ENCODE data around the gene IRS1.
"Not testable (repeated sequence)": the region's sequence is repeated elsewhere in the genome, so short reads cannot be mapped to it uniquely, and the experiment has no call there.

IRS1 gene, protein sequence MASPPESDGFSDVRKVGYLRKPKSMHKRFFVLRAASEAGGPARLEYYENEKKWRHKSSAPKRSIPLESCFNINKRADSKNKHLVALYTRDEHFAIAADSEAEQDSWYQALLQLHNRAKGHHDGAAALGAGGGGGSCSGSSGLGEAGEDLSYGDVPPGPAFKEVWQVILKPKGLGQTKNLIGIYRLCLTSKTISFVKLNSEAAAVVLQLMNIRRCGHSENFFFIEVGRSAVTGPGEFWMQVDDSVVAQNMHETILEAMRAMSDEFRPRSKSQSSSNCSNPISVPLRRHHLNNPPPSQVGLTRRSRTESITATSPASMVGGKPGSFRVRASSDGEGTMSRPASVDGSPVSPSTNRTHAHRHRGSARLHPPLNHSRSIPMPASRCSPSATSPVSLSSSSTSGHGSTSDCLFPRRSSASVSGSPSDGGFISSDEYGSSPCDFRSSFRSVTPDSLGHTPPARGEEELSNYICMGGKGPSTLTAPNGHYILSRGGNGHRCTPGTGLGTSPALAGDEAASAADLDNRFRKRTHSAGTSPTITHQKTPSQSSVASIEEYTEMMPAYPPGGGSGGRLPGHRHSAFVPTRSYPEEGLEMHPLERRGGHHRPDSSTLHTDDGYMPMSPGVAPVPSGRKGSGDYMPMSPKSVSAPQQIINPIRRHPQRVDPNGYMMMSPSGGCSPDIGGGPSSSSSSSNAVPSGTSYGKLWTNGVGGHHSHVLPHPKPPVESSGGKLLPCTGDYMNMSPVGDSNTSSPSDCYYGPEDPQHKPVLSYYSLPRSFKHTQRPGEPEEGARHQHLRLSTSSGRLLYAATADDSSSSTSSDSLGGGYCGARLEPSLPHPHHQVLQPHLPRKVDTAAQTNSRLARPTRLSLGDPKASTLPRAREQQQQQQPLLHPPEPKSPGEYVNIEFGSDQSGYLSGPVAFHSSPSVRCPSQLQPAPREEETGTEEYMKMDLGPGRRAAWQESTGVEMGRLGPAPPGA (N-terminal part only)

DNA sequence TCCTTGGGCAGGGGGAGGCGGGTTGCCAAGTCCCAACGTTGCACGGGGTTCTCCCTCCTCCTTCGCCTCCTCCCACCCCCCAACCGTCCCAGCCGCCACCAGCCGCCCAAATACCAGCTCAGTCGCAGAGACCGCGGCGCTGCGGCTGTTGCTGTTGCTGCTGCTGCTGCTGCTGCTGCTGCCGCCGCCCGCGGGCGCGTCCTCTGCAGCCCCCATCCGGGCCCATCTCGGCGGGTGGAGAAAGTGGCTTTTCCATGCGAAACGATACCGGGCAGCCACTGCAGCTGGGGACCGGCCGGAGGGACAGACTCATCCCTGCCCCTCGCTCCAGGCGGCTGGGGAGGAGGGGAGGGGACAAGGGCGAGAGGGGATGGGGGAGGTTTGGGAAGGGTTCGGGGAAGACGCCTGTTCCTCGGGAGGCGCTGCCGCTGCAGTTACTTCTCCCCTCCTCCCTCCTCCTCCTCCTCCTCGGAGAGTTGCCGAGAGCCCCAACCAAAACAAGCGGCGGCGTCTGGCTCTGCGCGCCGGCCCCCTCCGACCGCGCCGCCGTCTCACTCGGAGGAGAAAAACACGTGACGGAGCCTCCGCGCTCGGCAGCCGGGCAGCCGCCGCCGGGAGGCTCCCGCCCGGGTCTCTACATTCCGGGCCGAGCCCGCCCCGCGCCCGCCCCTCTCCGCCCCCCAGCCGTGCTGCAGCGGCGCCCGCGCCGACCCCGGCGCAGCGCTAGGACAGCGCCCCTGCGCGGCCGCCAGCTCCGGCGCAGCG is at the start of gene IRS1:
Gene IRS1 (minus strand): TSS at position 610 of the 765 bp plus-strand sequence. CDS start 1,082 bp downstream, outside the sequence.
- DNase-seq: peak; percentile 46

DNA sequence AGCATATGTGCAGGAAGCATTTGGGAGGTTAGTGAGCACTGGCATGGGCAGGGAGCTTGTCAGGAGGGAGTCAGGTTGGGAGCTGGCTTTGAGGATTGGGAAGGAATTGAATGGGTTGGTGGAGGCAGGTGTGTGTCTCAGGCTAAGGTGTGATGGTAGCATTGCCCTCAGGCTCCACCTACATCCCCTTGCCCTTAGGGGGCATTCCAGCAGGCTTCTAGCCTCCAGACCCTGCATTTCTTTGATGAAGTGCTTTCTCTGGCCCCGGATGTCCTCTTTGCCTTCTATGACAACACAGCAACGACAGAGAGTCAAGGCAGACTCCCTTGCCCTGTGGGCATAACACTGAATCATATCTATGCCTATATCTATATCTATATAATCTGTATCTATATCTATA is 49.7 kb upstream of the IRS1 start:
- DNase-seq: no peak

DNA sequence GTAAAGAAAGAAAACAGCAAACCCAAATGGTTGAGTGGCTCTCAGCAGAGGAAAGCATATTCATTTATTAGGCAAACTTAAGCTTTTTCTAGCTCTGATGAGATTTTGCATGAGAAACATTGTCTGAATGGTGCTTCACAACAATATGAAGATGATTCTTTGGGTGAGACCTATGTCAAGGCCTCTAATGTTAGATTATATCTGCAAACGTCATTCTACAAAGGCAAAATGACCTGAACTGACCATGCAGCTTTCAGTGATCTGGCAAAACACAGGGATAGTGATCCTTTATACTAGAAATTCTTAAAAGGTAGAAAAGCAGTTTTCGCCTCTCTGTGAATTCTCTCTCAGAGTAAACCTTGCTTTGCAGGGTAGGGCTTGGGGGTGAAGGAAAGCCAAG is 47.9 kb upstream of the IRS1 start:
- DNase-seq: no peak

DNA sequence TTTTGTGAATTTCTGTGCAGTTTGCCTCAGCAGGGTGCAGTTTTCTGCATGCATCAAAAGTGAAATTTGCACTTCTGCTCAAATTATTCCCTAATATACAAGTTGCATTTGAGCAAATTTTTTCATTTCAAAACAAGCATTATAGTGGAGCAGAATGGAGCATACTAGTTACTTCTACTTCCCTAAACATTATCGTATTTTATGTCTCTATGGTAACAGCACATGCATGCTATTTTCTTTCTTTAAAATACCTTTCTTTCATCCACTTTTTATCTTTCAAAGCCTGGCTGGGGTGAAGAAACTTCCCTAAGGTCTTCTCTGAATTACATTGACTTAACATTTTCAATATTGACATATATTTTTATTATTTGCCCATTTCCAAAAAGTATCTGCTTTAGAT is 47.5 kb upstream of the IRS1 start:
- DNase-seq: no peak

DNA sequence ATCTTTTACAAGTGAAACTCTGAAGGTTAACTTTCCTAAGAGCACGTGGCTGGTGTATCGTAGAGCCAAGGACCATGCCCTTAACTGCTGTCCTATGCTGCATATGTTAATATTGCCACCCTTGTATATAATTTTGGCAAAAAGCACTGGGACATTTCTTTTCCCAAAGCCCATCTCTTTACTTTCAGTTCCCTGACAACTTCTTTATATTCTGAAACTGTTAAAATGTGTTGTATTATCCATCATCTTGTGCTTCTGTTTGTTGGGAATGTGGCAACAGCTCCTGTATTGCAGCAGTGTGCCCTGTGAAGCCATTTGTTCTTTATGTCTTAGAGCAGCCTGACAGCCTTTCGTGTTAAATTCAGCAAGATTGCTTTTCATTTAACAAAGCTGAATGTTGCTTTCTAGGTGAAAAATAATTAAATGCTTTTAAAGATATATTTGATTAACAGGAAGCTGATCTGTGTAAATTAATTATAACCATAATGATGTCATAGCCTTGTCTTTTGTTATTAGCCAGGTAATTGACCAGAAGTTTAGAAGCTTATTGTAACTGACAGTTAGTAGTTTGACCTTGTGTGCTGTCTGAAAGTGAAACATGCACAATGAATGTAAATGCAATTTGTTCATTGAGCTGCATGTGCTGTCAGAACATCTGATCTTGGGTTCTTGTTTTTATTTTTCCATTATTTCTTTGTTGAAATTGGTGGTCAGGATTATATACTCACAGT is 45.9 kb upstream of the IRS1 start:
- no peak for DNase-seq

DNA sequence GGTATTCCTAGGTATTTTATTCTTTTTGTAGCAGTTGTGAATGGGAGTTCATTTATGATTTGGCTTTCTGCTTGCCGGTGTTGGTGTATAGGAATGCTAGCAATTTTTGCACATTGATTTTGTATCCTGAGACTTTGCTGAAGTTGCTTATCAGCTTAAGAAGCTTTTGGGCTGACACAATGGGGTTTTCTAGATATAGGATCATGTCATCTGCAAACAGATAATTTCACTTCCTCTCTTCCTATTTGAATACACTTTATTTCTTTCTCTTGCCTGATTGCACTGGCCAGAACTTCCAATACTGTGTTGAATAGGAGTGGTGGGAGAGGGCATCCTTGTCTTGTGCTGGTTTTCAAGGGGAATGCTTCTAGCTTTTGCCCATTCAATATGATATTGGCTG is 43.4 kb upstream of the IRS1 start:
- not testable (repeated sequence) for DNase-seq

DNA sequence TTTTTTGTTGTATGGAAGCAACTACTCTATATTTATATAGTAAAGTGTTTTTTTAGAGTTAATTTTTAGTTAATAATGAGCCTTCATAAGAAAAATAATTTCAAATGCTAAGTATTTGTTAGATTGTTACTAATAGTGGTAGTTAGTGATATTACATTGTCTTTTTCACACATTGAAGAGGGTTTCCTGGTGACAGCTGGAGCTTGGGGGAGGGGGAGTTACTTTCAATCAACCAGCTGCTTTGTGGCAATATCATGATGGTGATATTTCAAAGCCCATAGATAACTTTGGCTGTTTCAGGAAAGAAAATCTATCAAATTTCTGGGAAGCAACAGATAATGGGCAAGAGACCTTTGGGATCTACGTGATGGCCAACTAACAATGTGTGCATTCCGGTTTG is 40.3 kb upstream of the IRS1 start:
- DNase-seq: peak; percentile 80

DNA sequence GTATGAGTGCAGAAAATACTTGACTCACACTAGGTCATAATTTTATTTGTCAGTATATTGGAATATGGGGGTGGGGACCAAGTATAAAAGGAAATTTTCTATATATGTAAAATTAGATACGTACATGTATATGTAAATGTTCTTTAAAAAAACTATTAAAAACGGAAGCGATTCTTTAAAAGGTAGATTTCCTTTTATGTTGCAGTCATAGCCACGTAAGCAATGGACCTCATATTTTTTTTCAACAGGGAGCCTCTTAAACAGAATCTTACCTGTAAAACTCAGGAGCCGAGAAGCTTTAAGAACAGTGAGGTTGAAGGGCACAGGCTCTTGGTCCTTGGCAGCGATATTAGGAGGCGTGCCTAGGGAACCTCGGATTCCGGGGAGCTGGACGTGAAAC is 39.5 kb upstream of the IRS1 start:
- DNase-seq: no peak

DNA sequence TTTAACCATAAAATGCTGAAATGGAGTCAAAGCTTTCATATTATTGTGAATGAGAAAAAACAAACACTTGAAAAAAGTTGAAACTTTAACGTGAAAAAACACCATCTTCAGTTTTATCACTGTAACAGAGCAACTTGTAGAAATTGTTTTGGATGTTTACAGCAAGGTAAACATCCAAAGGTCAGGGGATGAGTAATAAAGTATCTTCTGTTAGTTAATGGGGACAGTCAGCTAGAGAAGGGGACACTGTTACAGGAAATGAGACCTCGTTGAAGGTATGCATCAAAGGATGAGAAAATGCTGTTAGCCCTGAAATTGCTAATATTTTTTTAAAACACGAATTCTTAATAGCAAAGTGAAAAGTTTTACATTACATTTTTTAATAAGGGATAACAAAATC is 39.1 kb upstream of the IRS1 start:
- no peak for DNase-seq

DNA sequence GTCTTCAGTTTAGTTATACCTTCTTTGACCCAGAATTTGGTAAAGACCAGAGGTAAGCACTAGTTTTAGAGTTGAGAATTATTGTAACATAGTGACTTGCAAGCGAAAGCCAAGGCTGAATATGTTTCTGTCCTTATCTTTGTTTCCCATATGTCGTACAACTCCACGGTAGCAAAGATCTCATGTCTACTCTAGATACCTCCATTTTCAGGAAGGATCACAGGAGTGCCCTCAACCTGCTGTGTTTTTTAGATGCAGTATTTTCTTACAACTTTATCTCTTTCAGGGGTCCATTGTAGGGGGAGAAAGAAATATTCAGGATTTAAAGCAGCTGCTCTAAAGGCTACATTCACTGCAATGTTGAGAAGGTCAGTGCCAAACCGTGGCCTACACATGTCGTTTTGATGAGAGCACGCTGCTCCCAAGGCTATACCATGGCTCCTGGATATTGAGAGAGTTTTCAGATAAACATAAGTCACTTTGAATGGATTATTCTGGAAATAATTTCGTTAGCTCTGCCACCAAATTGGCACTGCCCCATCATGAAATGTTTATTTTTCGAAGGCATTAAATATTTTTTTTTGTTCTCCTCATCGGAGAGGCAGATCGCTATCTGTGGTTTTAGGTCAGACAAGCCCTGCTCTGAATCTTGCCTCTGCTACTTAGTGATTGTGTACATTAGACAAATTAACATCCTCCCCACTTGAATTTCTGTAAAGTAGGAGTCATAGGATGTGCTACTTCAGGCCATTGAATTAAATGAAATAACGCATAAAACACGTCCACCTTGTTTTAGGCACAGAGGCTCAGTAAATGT is 38.4 kb upstream of the IRS1 start:
- no peak for DNase-seq

DNA sequence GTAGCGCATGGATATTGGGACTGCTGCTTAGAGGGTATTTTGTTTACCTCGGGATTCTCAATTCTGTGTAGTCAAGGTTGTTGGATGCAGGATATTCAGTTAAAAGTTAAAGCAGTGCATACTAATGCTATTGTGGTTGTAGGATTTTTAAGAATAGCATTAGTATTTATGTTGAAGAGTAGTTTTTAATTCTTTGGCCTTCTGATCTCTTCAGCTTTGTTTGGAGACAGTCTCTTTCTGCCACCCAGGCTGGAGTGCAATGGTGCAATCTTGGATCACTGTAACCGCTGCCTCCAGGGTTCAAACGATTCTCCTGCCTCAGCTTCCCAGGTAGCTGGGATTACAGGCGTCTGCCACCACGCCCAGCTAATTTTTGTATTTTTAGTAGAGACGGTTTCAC is 37.7 kb upstream of the IRS1 start:
- DNase-seq: no peak

DNA sequence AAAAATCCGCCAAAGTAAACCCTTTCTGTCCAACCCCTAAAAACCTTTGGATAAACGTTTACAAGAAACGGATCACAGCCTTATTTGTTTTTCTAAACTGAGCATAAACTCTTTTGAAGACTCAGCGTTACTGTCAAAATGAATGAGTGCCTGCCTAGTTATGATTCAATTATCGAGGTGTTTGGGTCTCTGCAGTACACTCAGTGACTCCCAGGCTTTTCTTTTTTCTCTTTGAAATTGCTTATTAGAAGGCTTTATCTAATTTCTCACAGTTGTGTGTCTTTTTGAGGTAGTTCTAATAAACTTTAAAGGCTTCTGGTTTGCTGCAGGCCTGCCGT is 36.9 kb upstream of the IRS1 start:
- DNase-seq: no peak

DNA sequence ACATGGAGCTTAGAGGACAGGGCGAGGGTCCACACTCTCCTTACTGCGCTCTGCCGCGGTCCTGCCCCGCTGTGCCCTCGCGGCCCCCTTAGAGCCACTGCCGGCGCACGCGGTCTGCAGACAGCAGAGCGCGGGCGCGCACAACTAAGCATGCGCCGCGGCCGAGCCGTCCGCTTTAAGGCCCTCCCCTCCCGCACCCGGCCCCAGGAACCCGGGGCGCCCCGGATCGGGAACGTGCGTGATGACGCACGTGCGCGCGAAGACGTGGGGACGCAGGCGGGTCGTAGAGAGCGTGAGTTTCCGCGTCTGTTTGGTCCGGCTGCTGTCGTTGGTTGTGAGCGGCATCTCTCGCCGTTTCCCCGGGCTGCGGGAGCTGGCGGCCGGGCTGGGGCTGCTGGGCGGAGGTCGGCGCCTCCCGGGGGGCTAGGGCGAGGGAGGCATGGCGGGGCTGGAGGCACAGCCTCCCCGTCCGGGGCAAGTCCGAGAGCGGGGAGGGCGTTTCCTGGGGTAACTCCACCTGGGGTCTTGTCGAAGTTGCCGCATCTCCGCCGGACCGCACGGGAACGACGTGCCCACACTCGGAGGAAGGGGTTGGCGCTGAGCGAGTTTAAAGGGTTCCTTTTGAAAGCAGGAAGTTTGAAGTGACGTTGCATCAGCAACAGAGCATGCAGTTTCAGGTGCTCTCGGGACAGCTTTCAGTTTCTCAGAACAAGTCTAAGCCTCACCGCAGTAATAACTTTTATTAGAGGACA is 36.4 kb upstream of the IRS1 start, which contains the start of gene RHBDD1:
Gene RHBDD1 (plus strand): TSS at position 259 of the 752 bp plus-strand sequence. CDS start 28,640 bp downstream, outside the sequence.
- DNase-seq: peak; percentile 15

DNA sequence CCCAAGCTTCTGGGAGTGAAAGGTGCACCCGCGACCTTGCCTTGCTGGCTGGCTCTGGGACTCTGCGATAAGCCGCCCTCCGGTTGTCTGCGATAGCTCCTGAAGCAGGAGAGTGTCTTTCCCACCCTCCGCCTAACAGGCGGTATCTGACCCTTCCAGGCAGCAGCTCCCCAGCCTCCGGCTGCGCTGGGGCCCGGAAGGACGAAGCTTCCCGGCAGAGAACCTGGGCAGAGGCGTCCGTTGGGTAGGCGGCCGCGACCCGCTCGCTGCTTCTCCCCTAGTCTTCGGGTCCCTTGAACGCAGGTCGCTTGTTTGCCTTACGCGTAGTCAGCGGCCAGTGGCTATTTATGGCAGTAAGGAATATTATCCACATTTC is 35.8 kb upstream of the IRS1 start:
- DNase-seq: no peak

DNA sequence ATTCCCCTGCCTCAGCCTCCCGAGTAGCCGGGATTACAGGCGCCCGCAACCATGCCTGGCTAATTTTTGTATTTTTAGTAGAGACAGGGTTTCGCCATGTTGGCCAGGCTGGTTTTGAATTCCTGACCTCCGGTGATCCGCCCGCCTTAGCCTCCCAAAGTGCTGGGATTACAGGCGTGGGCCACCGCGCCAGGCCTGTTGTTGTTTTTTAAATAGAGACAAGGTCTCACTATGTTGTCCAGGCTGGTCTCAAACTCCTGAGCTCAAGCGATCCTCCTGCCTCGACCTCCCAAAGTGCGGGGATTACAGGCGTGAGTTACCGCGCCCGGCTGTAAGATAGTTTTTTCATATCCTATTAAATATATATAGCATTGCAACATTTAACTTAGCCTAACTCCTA is 35.3 kb upstream of the IRS1 start:
- DNase-seq: not testable (repeated sequence)

DNA sequence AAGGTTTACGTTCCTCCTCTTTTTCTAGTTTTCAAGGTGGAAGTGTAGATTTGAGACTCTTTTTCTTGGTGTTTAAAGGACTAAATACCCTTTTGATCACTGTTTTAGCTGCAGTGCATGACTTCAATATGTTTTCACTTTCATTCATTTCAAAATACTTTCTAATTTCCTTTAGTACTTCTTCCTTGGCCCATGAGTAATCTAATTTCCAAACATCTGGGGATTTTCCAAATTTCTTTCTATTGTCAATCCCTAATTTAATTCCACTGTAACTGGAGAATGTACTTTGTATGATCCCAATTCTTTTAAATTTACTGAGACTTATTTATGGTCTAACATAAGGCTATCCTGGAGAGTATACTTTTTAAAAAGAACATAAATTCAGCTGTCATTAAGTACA is 32.4 kb upstream of the IRS1 start:
- no peak for DNase-seq

DNA sequence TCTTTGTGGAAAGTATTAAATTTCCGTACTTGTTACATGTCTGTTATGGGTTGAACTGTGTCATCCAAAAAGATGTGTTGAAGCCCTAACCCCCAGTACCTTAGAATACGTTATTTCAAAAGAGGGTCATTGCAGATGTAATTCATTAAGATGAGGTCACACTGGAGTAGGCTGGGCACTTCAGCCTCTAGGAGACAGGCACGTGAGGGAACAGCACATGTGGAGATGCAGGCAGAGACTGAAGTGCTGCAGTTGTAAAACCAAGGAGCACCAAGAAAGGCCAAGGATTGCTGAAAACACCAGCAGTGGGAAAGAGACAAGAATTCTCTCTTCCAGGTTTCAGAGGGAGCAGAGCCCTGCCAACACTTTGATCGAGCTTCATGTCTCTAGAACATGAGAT is 31.6 kb upstream of the IRS1 start:
- DNase-seq: no peak

DNA sequence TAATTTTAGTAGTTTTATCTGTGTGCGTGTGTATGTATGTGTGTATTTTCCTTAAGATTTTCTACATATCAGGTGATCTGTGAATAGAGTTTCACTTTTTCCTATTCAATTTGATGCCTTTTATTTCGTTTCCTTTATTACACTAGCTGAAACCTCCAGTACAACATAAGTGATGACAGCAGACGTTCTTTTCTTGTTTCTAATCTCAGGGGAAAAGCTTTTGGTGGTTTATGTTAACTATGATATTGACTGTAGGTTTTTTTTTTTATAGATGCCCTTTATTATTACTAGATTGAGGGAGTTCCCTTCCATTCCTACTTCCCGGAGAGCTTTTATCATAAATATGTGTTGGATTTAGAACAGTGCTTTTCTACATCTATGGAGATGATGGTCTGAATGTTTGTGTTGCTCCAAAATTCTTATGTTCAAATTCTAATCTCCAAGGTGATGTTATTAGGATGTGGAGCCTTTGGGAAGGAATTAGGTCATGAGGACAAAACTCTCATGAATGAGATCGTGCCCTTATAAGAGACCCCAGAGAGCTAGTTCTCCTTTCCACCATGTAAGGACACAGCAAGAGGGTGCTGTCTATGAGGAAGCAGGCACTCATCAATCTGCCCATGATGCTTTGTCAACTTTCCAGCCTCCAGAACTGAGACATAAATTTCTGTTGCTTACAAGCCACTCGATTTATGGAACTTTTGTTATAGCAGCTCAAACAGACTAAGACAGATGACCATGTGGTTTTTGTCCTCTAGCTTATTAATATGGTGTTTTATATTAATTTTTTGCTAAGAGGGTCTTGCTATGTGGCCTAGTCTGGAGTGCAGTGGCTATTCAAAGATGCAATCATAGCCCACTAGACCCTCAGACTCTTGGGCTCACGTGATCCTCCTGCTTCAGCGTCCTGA is 30.4 kb upstream of the IRS1 start:
- DNase-seq: no peak

DNA sequence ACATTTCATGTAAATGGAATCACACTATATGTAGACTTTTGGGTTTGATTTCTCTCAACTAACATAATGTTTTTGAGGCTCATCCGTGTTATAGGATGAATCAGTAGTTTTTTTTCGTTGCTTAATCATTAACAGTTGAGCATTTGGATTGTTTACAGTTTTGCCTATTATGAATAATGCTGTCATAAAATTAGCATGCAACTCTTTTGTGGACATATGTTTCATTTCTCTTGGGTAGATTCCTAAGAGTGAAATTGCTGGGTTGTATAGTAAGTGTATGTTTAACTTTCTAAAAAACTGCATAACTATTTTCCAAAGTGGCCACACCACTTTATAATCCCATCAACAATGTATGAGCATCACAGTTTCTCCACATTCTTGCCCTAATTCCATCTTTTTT is 28.6 kb upstream of the IRS1 start:
- DNase-seq: no peak

DNA sequence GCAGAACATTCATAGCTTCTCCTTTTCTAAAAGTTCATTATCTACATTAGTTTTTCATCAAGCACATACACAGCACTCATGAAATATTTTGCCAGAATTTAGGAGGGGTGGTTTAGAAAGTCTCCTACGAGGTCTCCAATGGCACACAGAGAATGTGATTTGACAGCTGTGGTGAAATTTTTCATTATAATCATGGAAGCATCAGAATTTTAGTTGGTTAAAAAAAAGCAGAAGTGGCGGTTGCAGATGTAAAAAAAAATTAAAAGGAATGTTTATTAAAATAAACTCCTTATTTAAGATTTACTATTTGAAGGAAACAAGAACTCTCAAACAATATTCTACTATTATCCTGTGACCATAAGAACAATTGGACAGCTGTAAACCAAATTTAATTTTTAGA is 25.4 kb upstream of the IRS1 start:
- no peak for DNase-seq
